GDM1 (cell line): Measurements from ENCODE around the gene CDC14B.
"Not testable (repeated sequence)": the region's sequence is repeated elsewhere in the genome, so short reads cannot be mapped to it uniquely, and the experiment has no call there.

Source experiments
- DNase-seq: peaks from one replicate; lab custom pipeline; 2025; lab: John Stamatoyannopoulos, UW

CDC14B gene

GRCh38 chr9:96585426-96585825 lies 34.2 kb downstream of the CDC14B start:
- DNase-seq = no peak

DNA sequence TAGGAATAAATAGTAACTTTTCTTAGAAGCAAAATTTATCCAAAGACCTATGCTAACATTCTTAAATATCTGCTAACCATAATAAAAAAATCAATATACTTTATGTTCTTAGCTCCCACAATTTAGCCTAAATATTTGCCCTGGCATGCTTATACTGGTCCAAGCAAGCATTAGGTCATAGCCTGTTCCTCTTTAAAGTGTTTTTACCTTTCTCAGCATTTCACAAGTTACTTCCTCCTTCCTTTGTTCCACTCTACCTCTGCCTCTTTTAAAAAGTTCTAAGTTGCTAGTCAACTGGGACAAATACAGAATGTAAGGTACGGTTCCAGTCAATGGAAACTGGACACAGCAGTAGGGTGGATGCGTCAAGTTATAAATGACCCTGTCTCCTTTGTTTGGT lies 37.4 kb downstream of the CDC14B start:
- not testable (repeated sequence) for DNase-seq

DNA sequence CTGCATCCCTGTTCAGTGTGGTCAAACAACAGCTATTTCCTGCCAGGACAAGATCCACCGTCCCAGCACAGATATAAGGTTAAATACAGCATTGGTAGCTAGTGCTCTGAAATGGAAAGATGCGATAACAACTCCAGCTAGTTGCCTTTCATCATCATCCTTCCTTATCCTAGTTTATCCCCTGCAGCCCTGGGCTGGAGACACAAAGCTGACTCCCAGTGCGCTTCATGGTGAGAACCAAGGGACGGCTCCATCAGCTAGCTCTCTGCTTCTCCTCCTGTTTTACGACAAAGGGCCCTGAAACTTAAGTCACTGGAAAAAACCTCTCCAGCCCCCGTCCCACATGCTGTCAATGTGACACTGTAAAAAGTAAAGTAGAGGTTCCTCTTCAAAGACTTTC lies 37.9 kb downstream of the CDC14B start:
- no peak for DNase-seq

DNA sequence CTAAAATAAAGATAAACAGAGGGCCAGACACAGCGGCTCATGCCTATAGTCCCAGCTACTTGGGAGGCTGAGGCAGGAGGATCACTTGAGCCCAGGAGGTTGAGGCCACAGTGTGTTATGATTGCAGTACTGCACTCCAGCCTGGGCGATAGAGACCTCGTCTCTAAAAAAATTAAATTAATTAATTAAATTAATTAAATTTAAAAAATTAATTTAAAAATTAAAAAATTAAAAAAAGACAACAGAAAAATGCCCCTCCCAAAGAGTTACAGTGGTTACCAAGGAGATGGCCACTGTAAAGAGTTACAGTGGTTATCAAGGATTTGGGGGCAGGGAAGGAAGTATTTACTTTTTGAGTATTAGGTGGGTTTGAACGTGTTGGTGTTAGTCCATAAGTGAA lies 38.3 kb downstream of the CDC14B start:
- no peak for DNase-seq

GRCh38 chr9:96574931-96575351 lies 44.7 kb downstream of the CDC14B start:
- no peak for DNase-seq

DNA sequence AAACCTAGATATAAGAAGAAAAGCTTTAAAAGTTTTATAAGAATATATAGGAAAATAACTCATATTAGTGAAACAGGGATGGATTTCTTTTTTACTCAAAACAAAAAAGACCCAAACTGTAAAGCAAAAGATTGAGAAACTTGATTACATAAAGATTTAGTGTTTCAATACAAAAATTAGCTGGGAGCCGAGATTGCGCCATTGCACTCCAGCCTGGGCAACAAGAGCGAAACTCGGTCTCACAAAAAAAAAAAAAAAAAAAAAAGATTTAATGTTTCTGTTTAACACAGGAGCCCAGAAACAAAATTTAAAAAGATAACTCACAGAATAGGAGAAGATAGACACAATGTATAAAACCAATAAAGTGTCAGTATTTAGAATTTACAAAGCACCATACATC lies 45.2 kb downstream of the CDC14B start:
- DNase-seq = no peak

- no peak for DNase-seq
Measured at GRCh38 chr9:96567203-96567700, 52.4 kb downstream of the CDC14B start.

GRCh38 chr9:96566498-96567202 lies 53.0 kb downstream of the CDC14B start:
- DNase-seq = no peak

DNA sequence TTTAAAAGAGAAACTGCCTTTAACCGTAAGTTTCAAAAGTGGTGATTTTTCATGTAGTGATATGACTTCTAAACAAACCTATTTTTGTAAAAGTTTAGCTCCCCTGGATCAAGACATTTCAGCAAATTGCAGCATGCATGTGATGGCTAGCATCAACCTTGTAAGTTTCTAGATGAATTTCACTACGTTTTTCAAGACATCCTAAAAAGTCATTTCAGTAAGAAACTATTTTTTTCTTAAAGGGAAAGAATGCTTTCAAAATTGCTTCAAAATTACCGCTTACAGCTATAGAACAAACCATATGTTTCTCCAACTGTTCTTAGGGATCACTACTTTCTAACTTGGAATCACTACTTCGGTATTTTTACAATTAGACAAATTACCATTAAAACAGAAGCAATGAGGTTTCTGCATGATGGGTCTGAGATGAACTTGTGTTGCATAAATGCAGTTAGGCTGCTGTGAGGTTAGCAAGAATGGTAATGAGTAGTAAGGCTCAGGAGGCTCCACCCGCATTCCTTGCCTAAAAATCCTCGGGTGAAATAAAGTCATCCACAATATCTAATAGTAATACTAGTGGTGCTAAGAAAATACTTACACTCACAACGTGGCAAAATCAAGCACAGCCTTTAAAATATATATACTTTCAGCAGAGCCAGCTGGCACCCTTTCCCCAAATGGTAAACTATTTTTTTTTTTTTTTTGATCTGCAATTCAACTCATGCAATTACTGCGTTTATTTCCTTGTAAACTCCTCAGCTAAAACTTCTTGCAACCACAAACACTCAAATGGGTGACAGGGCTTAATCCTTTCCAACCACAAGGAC lies 53.8 kb downstream of the CDC14B start:
- no peak for DNase-seq

DNA sequence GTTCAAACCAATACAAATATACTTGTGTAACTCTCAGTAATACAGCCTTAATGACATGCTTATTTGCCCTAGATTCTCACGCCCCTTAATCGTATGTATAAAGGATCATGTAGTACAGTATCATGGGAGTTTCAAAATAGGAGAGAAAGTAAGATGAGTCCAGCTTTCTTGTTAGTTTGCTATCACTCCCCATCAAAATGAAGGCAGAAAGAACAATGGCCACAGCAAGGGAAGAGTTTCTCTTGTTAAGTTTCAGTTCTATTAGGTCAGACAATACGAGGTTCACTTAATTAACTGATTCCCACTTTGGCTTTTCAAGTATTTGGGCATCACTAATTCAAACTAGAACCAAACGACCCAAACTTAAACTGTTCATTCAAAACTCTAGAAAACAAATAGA lies 55.4 kb downstream of the CDC14B start:
- DNase-seq = no peak

DNA sequence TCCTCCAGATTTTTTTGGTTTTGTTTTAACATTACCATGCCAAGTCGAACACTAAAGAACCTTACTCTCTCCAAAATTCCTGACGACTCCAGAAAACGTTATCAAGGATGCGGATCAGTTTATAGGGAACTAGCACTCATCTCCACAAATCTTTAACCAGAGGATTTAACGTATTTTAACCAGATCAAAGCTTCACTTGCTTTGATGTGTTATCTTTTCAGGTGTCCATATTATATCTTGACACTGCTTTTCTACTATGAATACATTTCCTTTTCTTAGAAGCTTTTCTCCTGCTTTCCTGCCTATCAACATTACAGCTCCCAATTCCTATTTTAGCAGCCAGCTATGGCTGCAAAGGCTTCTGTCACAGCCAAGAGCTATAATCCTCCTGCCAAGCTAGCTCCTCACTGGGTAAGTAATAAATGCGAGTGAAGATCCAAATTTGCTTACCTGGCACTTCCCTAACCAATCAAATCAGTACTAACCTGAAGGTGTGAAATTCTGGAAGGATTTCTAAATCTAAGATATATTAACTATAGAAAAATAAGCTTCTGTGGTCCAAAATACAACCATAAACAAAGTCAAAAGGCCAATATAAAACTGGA lies 60.2 kb downstream of the CDC14B start:
- no peak for DNase-seq

- no peak for DNase-seq
Measured at GRCh38 chr9:96557921-96558320, 61.7 kb downstream of the CDC14B start.

DNA sequence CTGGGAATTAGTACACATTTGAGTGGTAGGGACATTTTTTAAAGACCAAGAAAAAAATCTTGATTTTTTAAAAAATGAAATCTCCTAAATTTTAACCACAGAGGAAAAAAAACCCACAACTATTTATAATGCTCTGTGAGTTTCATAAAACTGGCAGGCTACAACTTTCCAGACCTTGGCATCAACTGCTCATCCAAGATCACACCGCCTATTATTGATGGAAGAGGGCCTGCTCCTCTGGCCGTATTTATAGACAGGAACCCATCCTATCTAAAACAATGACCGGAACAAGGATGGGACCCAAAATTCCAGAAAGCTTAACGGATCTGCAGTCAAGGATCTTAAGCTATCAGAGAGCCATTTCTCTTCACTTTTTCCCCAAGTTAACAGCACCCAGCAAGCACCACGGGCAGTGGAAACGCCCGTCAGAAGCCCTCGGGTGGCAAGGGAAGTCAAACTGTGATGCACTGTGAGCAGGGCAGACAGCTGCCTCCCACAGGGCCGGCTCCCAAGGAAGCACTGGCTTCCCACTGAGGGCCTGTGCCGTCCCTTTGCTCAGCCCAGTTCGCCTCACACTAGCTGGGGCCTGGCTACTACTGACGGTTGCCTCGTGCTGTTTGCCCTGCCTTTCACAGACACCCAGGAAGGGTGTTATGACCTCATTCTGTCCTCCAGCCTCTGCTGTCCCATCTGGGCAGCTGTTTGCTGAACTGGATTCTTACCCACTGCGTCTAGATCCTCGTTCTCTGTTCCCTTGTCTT lies 62.8 kb downstream of the CDC14B start:
- DNase-seq = no peak

DNA sequence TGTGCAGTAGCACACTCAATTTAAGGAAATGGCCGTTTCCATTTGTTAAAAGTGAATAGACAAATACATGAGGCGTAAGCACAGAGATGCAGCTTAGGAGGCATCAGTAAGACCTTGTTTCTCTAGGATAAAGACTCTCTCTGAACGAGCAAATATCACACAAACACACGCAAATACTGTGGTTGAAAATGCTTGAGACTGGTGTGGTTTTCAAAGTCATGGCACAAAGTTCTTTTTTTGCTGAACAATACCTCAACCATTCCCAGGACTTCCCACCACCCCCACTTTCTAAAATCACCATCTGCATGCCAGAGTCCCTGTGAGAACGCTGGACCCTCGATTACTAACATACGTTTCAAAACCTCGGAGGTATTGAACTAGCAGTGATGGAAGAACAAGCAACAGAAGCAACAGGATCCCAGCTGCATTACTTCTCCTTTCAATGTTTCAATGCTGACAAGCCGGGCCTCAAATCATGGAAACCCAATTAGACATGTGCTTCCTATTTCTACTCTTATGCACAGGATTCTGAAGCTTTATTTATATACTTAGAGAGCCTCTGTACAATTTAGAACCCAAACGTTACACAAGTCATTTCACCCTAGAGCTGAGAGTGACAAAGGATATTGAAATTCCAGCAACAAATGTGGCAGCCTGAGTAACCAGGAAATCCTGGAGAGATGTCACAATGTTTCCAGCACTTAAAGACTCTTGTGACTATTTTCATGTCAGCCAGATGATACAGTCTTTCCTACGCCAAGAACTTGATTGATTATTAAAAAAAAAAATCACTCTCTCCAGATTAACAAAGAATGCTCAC lies 63.9 kb downstream of the CDC14B start:
- no peak for DNase-seq

GRCh38 chr9:96554801-96555566 lies 64.7 kb downstream of the CDC14B start:
- no peak for DNase-seq

GRCh38 chr9:96554326-96554725 lies 65.3 kb downstream of the CDC14B start:
- no peak for DNase-seq

- DNase-seq = no peak
Measured at GRCh38 chr9:96553070-96553469, 66.6 kb downstream of the CDC14B start.

- DNase-seq = no peak
Measured at GRCh38 chr9:96551403-96551802, 68.2 kb downstream of the CDC14B start.

GRCh38 chr9:96550659-96551058 lies 69.0 kb downstream of the CDC14B start:
- no peak for DNase-seq

- not testable (repeated sequence) for DNase-seq
Measured at GRCh38 chr9:96543131-96543530, 76.5 kb downstream of the CDC14B start.
